Uterus (tissue), 4 donors: ENCODE data around the gene VKORC1L1. TPM values are rescaled to one million over a fixed set of nuclear protein-coding genes. Genes with fewer than 3 reads are reported as not detected.
"Not testable (repeated sequence)": the region's sequence is repeated elsewhere in the genome, so short reads cannot be mapped to it uniquely, and the experiment has no call there.

Experiments used
- DNase-seq, 2 donors: peaks; one replicate each; pipeline ENCODE4 v3.0.0-alpha.2; 2019 to 2020
- H3K27ac ChIP-seq, 2 donors: fragments of 200-600 bp; sonication (generic); 1 replicate in 1 of 2; 2 replicates in 1 of 2; pipeline ENCODE4 v1.5.1; 2016 to 2018
- H3K27me3 ChIP-seq, 2 donors: fragments of 200-600 bp; sonication (generic); one replicate each; pipeline ENCODE4 v1.5.1; 2018 to 2019; ENCODE audit warnings: control low read depth in 1 of 2
- H3K36me3 ChIP-seq, 2 donors: fragments of 200-600 bp; sonication (generic); one replicate each; pipeline ENCODE4 v1.5.1; 2019; ENCODE audit warnings: control low read depth in 1 of 2
- H3K4me1 ChIP-seq, 2 donors: fragments of 200-600 bp; sonication (generic); one replicate each; pipeline ENCODE4 v1.5.1; 2018 to 2019; ENCODE audit warnings: control low read depth in 1 of 2
- H3K4me3 ChIP-seq, 2 donors: fragments of 200-600 bp; sonication (generic); 1 replicate in 1 of 2; 2 replicates in 1 of 2; pipeline ENCODE4 v1.5.1; 2018 to 2019; ENCODE audit warnings: mild to moderate bottlenecking in 1 of 2
- H3K9me3 ChIP-seq, 2 donors: fragments of 200-600 bp; sonication (generic); one replicate each; pipeline ENCODE4 v1.5.1; 2019; ENCODE audit warnings: control low read depth in 1 of 2
- CTCF ChIP-seq, 4 experiments: fragments of 200-600 bp in 2 of 4; fragments of 450-650 bp in 2 of 4; sonication (generic) in 2 of 4; IDR thresholded peaks; one replicate each; pipeline ENCODE4 v1.5.1; 2016 to 2019; ENCODE audit warnings: antibody characterized with exemption in 4 of 4, mild to moderate bottlenecking in 2 of 4, moderate library complexity in 1 of 4
- POLR2A ChIP-seq, 2 donors: fragments of 450-650 bp; IDR thresholded peaks; one replicate each; pipeline ENCODE4 v1.6.1; 2016; ENCODE audit warnings: antibody characterized with exemption in 2 of 2, mild to moderate bottlenecking in 1 of 2, moderate library complexity in 1 of 2
- intact Hi-C: fragments of 100-400 bp; cut with DNase I; formaldehyde crosslinking; loops from one replicate; pipeline ENCODE4 v1.15.1; 2023; ENCODE audit warnings: low total_unique reads
- total RNA-seq, 4 donors: library from RNA; depleted of rRNA in 3 of 4; stranded (reverse); fragments of >200 nt in 3 of 4; gene quantifications; one replicate each; pipeline versions ENCODE4 v1.1.0 to v1.2.4, GENCODE V29; 2014 to 2023
- donor health status: DM: yes; HTN: yes; CAD: no.

Gene VKORC1L1
- total RNA-seq, result 10 to 100 TPM; 12.3 to 33.9 (median 20.6) TPM

GRCh38 chr7:65872776-65873581 is at the start of gene VKORC1L1:
Gene VKORC1L1, plus strand, starts transcription at chr7:65873074. Its CDS starts 298 bp downstream, at chr7:65873372.
- Histone ChIP-seq H3K27ac (peak within 1 kb of the TSS; percentile 42 to 78), H3K4me1 (no peaks in the 10 kb centered on the region), H3K4me3 (peak within 1 kb of the TSS; percentile 63 to 97), H3K9me3 (no peaks in the 10 kb centered on the region), H3K27me3 (no peaks in the 10 kb centered on the region), H3K36me3 (no peaks in the 10 kb centered on the region)
- intact Hi-C loops, result no loop called here
- TF ChIP-seq POLR2A (IDR thresholded peaks at IDR 0.05) (peak in 1 of 2 donors; percentile 38), CTCF (IDR thresholded peaks at IDR 0.05) (no peak)
- peak; percentile 94 to 96 for DNase-seq

- intact Hi-C loops, result no loop called here
- no peak for DNase-seq
- Histone ChIP-seq H3K4me1 (no peaks in the 10 kb centered on the region), H3K9me3 (no peaks in the 10 kb centered on the region), H3K4me3 (no peak overlapping the region), H3K27me3 (no peaks in the 10 kb centered on the region), H3K27ac (no peak overlapping the region), H3K36me3 (no peaks in the 10 kb centered on the region)
- TF ChIP-seq CTCF (IDR thresholded peaks at IDR 0.05) (no peak), POLR2A (IDR thresholded peaks at IDR 0.05) (no peak)
Observed at GRCh38 chr7:65827366-65827765, 45.5 kb upstream of the VKORC1L1 start.

GRCh38 chr7:65832281-65832680 is 40.6 kb upstream of the VKORC1L1 start:
- H3K27ac ChIP-seq, result no peak overlapping the region
- H3K27me3 ChIP-seq, result no peaks in the 10 kb centered on the region
- H3K36me3 ChIP-seq, result no peaks in the 10 kb centered on the region
- intact Hi-C loops, result no loop called here
- no peak for DNase-seq
- no peak overlapping the region for H3K4me3 ChIP-seq
- no peak for TF ChIP-seq POLR2A (IDR thresholded peaks at IDR 0.05)
- TF ChIP-seq CTCF (IDR thresholded peaks at IDR 0.05), result no peak
- no peaks in the 10 kb centered on the region for H3K9me3 ChIP-seq
- H3K4me1 ChIP-seq, result no peaks in the 10 kb centered on the region

- DNase-seq, H3K4me1 ChIP-seq, H3K9me3 ChIP-seq, H3K27me3 ChIP-seq, H3K4me3 ChIP-seq, intact Hi-C loops, H3K36me3 ChIP-seq, H3K27ac ChIP-seq: not testable (repeated sequence)
Observed at GRCh38 chr7:65836684-65837083, 36.2 kb upstream of the VKORC1L1 start.

GRCh38 chr7:65837541-65837956 is 35.3 kb upstream of the VKORC1L1 start:
- H3K4me1 ChIP-seq, DNase-seq, H3K27me3 ChIP-seq, H3K4me3 ChIP-seq, H3K36me3 ChIP-seq, H3K9me3 ChIP-seq, intact Hi-C loops, H3K27ac ChIP-seq: not testable (repeated sequence)

- TF ChIP-seq POLR2A (IDR thresholded peaks at IDR 0.05), result no peak
- no peak for TF ChIP-seq CTCF (IDR thresholded peaks at IDR 0.05)
- Histone ChIP-seq H3K4me3 (no peak overlapping the region), H3K4me1 (no peaks in the 10 kb centered on the region), H3K27me3 (no peaks in the 10 kb centered on the region), H3K27ac (no peak overlapping the region), H3K9me3 (no peaks in the 10 kb centered on the region), H3K36me3 (no peaks in the 10 kb centered on the region)
- no peak for DNase-seq
- intact Hi-C loops, result no loop called here
Observed at GRCh38 chr7:65839846-65840245, 33.0 kb upstream of the VKORC1L1 start.
